AG09319 (cell line): ENCODE measurements around the gene COL28A1.
"Not testable (repeated sequence)": the region's sequence is repeated elsewhere in the genome, so short reads cannot be mapped to it uniquely, and the experiment has no call there.

Source experiments
- DNase-seq: peaks from one replicate; pipeline ENCODE4 v3.0.0-alpha.2; 2010; ENCODE audit warnings: low read depth; ENCODE audit errors: extremely low read depth
- CTCF ChIP-seq: IDR thresholded peaks from 2 replicates; pipeline ENCODE4 v1.5.1; 2011; ENCODE audit warnings: low read depth, mild to moderate bottlenecking, inconsistent platforms, low read length, moderate library complexity

COL28A1 gene

GRCh38 chr7:7476381-7476780, 59.3 kb downstream of the COL28A1 start:
- no peak for DNase-seq
- TF ChIP-seq CTCF = no peak

GRCh38 chr7:7475601-7476000, 60.1 kb downstream of the COL28A1 start:
- no peak for DNase-seq
- no peak for TF ChIP-seq CTCF

- no peak for DNase-seq
- TF ChIP-seq CTCF = no peak
Observed at GRCh38 chr7:7474436-7474835, 61.2 kb downstream of the COL28A1 start.

- DNase-seq = not testable (repeated sequence)
Observed at GRCh38 chr7:7464991-7465765, 70.5 kb downstream of the COL28A1 start.

- TF ChIP-seq CTCF = no peak
- no peak for DNase-seq
Observed at GRCh38 chr7:7454000-7454399, 81.7 kb downstream of the COL28A1 start.

- TF ChIP-seq CTCF = no peak
Observed at GRCh38 chr7:7452652-7453051, 83.0 kb downstream of the COL28A1 start.

GRCh38 chr7:7452119-7452518, 83.6 kb downstream of the COL28A1 start:
- no peak for TF ChIP-seq CTCF
- no peak for DNase-seq

More at GRCh38 chr7:7452652-7453051, 83.0 kb downstream of the COL28A1 start:
- no peak for DNase-seq

GRCh38 chr7:7449055-7449454, 86.6 kb downstream of the COL28A1 start:
- TF ChIP-seq CTCF = no peak
- DNase-seq = no peak
